ENCODE measurements around the gene ZNF518B. TPM values are rescaled to one million over a fixed set of nuclear protein-coding genes. Genes with fewer than 3 reads are reported as not detected.

ZNF518B gene
- total and polyA plus RNA-seq, 2 donors (not counting 3 experiments of a cell fraction or from before 2014, with no cell fraction given) = 9.5 to 28.3 TPM

DNA sequence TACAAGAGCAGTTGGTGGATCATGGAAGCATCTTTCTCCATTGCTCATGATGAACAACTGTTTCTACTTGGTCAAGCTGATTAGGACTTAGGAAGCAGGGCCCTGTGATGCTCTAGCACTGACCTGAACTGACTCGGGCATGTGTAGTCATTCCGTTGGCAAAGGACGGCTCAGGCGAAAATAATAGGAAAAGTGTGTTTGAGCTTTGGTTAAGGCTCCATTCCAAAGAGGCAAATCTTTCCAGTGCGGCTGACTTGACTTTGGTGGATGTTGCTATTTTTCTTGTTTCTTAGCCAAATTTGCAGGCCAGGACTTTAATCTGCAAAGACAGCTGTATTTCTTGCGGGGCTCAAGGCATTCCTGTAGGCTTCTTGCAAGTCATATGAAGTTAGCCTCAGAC is 39.5 kb downstream of the ZNF518B start:
- no TSS peak for BruUV-seq (replicated peaks)
- Histone ChIP-seq H3K4me2 (ENCODE audit: insufficient read depth, low read length) (no peak overlapping the region), H3K79me2 (ENCODE audit: control insufficient read depth, insufficient read depth, low read length) (no peaks in the 10 kb centered on the region), H4K20me1 (replicated peaks; ENCODE audit: control insufficient read depth, extremely low read depth, insufficient read depth, low read length) (peaks cover 2% of the 10 kb centered on the region), H3K36me3 (ENCODE audit: control insufficient read depth in 2 of 2, extremely low read depth in 1 of 2, insufficient read depth in 2 of 2, low read length in 2 of 2) (no peaks in the 10 kb centered on the region), H3K9me1 (replicated peaks; ENCODE audit: control insufficient read depth, extremely low read depth, insufficient read depth, low read length) (no peaks in the 10 kb centered on the region), H3K4me3 (replicated peaks in 1 of 3; ENCODE audit: insufficient read depth in 1 of 3, low read depth in 1 of 3, low read length in 3 of 3) (no peak overlapping the region), H3K9ac (replicated peaks; ENCODE audit: extremely low read depth, insufficient read depth, low read length) (no peak overlapping the region), H3K4me1 (ENCODE audit: control insufficient read depth, extremely low read depth, insufficient read depth, low read length) (no peaks in the 10 kb centered on the region), H3K27ac (ENCODE audit: insufficient read depth, low read depth, low read length) (no peak overlapping the region), H3K9me3 (replicated peaks; ENCODE audit: control insufficient read depth, insufficient read depth, low read length) (no peaks in the 10 kb centered on the region), H2AFZ (ENCODE audit: low read depth, low read length) (no peak overlapping the region), H3K27me3 (ENCODE audit: control insufficient read depth in 2 of 2, insufficient read depth in 2 of 2, low read length in 2 of 2) (no peaks in the 10 kb centered on the region)
- intact Hi-C loops (cut with micrococcal nuclease) = no loop called here
- dilution Hi-C loops (cut with MboI; ENCODE audit: extremely low pct_ligation_motif_present, low sequenced_read_pairs) = no loop called here
- POLR2A ChIA-PET = no interaction called here
- CTCF ChIA-PET = interaction anchor here (1.1 kb wide), 1 partner anchor 44 kb away, joined by 4 read pairs; no protein-coding TSS in a partner anchor
- no peak for TF ChIP-seq JUN (IDR thresholded peaks at IDR 0.05; ENCODE audit: borderline replicate concordance, insufficient read depth, insufficient read length, low read depth)
- no peak for TF ChIP-seq FOS (IDR thresholded peaks at IDR 0.05; ENCODE audit: borderline replicate concordance, insufficient read depth, low read length)
- TF ChIP-seq EZH2 (IDR thresholded peaks at IDR 0.05; ENCODE audit: borderline replicate concordance, low read depth, low read length, severe bottlenecking) = no peak
- no peak for TF ChIP-seq POLR2AphosphoS5 (IDR thresholded peaks at IDR 0.05; ENCODE audit: insufficient read depth, low read depth, low read length)
- no peak for TF ChIP-seq POLR2A (IDR thresholded peaks at IDR 0.05; ENCODE audit: low read depth, low read length)
- no peak for TF ChIP-seq MYC (IDR thresholded peaks at IDR 0.05; ENCODE audit: low read depth, low read length)
- TF ChIP-seq, protein P1, sequence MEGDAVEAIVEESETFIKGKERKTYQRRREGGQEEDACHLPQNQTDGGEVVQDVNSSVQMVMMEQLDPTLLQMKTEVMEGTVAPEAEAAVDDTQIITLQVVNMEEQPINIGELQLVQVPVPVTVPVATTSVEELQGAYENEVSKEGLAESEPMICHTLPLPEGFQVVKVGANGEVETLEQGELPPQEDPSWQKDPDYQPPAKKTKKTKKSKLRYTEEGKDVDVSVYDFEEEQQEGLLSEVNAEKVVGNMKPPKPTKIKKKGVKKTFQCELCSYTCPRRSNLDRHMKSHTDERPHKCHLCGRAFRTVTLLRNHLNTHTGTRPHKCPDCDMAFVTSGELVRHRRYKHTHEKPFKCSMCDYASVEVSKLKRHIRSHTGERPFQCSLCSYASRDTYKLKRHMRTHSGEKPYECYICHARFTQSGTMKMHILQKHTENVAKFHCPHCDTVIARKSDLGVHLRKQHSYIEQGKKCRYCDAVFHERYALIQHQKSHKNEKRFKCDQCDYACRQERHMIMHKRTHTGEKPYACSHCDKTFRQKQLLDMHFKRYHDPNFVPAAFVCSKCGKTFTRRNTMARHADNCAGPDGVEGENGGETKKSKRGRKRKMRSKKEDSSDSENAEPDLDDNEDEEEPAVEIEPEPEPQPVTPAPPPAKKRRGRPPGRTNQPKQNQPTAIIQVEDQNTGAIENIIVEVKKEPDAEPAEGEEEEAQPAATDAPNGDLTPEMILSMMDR (IDR thresholded peaks at IDR 0.05; ENCODE audit: extremely low read depth in 1 of 2, insufficient read depth in 1 of 2, low read depth in 1 of 2, low read length in 2 of 2) = no peak
- TF ChIP-seq, protein P2, sequence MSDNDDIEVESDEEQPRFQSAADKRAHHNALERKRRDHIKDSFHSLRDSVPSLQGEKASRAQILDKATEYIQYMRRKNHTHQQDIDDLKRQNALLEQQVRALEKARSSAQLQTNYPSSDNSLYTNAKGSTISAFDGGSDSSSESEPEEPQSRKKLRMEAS (IDR thresholded peaks at IDR 0.05; ENCODE audit: insufficient read depth, insufficient read length) = no peak
- peak; percentile 38 for FAIRE-seq
- DNase-seq (ENCODE audit: low read depth, low spot score) = peak; percentile 40

Measured in endothelial cell of umbilical vein (primary cell).